Loucy (cell line): ENCODE data around the gene AUP1.

Source experiments
- H2AFZ ChIP-seq: fragments of 200-600 bp; sonication (generic); 2 replicates; pipeline ENCODE4 v1.6.0; 2016; ENCODE audit warnings: antibody characterized with exemption, mild to moderate bottlenecking, low read length, moderate library complexity
- H3F3A ChIP-seq: fragments of 200-600 bp; 2 replicates; pipeline ENCODE4 v1.6.0; 2016; ENCODE audit warnings: antibody characterized with exemption, low read depth, mild to moderate bottlenecking
- H3K27me3 ChIP-seq: fragments of 200-600 bp; sonication (generic); 2 replicates; pipeline ENCODE4 v1.6.1; 2014; ENCODE audit warnings: low read length, mild to moderate bottlenecking; ENCODE audit not compliant: insufficient read depth, poor library complexity, severe bottlenecking
- H3K36me3 ChIP-seq: fragments of 200-600 bp; sonication (generic); 2 replicates; pipeline ENCODE4 v1.6.1; 2016; ENCODE audit warnings: low read length; ENCODE audit not compliant: insufficient read depth
- H3K4me1 ChIP-seq: fragments of 200-600 bp; sonication (generic); 2 replicates; pipeline ENCODE4 v1.5.1; 2014; ENCODE audit warnings: low read length, mild to moderate bottlenecking; ENCODE audit not compliant: insufficient read depth, poor library complexity, severe bottlenecking
- H3K4me2 ChIP-seq: fragments of 200-600 bp; sonication (generic); 2 replicates; pipeline ENCODE4 v1.6.0; 2014; ENCODE audit warnings: antibody characterized with exemption, low read length, low read depth, mild to moderate bottlenecking; ENCODE audit not compliant: poor library complexity, severe bottlenecking
- H3K4me3 ChIP-seq: fragments of 200-600 bp; sonication (generic); 2 replicates; pipeline ENCODE4 v1.5.1; 2014; ENCODE audit warnings: low read length, mild to moderate bottlenecking, mixed read lengths; ENCODE audit not compliant: poor library complexity, severe bottlenecking
- H3K79me2 ChIP-seq: fragments of 200-600 bp; sonication (generic); 2 replicates; pipeline ENCODE4 v1.6.1; 2014; ENCODE audit warnings: low read length; ENCODE audit not compliant: insufficient read depth
- H3K9ac ChIP-seq: fragments of 200-600 bp; sonication (generic); 2 replicates; pipeline ENCODE4 v1.6.0; 2014; ENCODE audit warnings: mild to moderate bottlenecking, low read depth, low read length, moderate library complexity; ENCODE audit not compliant: poor library complexity, severe bottlenecking
- H3K9me2 ChIP-seq: fragments of 200-600 bp; sonication (generic); replicated peaks from 2 replicates; pipeline ENCODE4 v1.6.1; 2016; ENCODE audit warnings: low read depth, low read length, mixed read lengths
- H3K9me3 ChIP-seq: fragments of 200-600 bp; sonication (generic); 2 replicates; pipeline ENCODE4 v1.6.1; 2014; ENCODE audit warnings: mild to moderate bottlenecking, antibody characterized with exemption, low read length, low read depth; ENCODE audit not compliant: insufficient read depth
- H4K20me1 ChIP-seq: fragments of 200-600 bp; sonication (generic); 2 replicates; pipeline ENCODE4 v1.6.0; 2014; ENCODE audit warnings: antibody characterized with exemption, low read length, mild to moderate bottlenecking; ENCODE audit not compliant: insufficient read depth, poor library complexity, severe bottlenecking
- EZH2phosphoT487 ChIP-seq: fragments of 200-600 bp; IDR thresholded peaks from 2 replicates; pipeline ENCODE4 v1.6.1; 2018; ENCODE audit warnings: antibody characterized with exemption, mild to moderate bottlenecking, moderate library complexity, borderline replicate concordance
- TF ChIP-seq, protein P1 (sequence below): fragments of 200-600 bp; sonication (generic); conservative IDR thresholded peaks from 2 replicates; pipeline ENCODE4 v1.5.1; 2014; ENCODE audit warnings: mild to moderate bottlenecking, antibody characterized with exemption, low read length

AUP1 gene

GRCh38 chr2:74535440-74535965, 6.0 kb upstream of the AUP1 start:
- Histone ChIP-seq H3K79me2 (peaks cover 16% of the 10 kb centered on the region), H3K36me3 (peaks cover 3% of the 10 kb centered on the region; the same call in 1 of the 2 replicates), H3K9me3 (no peaks in the 10 kb centered on the region), H3K9ac (no peak overlapping the region), H2AFZ (no peak overlapping the region), H4K20me1 (peaks cover 4% of the 10 kb centered on the region), H3K4me2 (no peak overlapping the region), H3K4me1 (peaks cover 16% of the 10 kb centered on the region), H3K4me3 (no peak overlapping the region), H3K9me2 (no peaks in the 10 kb centered on the region), H3F3A (no peaks in the 10 kb centered on the region), H3K27me3 (no peaks in the 10 kb centered on the region)
- TF ChIP-seq EZH2phosphoT487, result no peak
- TF ChIP-seq, protein P1, sequence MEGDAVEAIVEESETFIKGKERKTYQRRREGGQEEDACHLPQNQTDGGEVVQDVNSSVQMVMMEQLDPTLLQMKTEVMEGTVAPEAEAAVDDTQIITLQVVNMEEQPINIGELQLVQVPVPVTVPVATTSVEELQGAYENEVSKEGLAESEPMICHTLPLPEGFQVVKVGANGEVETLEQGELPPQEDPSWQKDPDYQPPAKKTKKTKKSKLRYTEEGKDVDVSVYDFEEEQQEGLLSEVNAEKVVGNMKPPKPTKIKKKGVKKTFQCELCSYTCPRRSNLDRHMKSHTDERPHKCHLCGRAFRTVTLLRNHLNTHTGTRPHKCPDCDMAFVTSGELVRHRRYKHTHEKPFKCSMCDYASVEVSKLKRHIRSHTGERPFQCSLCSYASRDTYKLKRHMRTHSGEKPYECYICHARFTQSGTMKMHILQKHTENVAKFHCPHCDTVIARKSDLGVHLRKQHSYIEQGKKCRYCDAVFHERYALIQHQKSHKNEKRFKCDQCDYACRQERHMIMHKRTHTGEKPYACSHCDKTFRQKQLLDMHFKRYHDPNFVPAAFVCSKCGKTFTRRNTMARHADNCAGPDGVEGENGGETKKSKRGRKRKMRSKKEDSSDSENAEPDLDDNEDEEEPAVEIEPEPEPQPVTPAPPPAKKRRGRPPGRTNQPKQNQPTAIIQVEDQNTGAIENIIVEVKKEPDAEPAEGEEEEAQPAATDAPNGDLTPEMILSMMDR, result no peak

GRCh38 chr2:74534411-74534810, 4.9 kb upstream of the AUP1 start:
- H3K4me1 ChIP-seq, result peaks cover 16% of the 10 kb centered on the region
- H3F3A ChIP-seq, result no peaks in the 10 kb centered on the region
- TF ChIP-seq, protein P1, result no peak
- peaks cover 4% of the 10 kb centered on the region for H4K20me1 ChIP-seq
- no peak overlapping the region for H3K4me2 ChIP-seq
- H3K27me3 ChIP-seq, result peaks cover 4% of the 10 kb centered on the region
- no peak overlapping the region for H2AFZ ChIP-seq
- no peak overlapping the region for H3K4me3 ChIP-seq
- H3K9me2 ChIP-seq, result no peaks in the 10 kb centered on the region
- no peak overlapping the region for H3K9ac ChIP-seq
- no peaks in the 10 kb centered on the region for H3K9me3 ChIP-seq
- H3K36me3 ChIP-seq, result peaks cover 3% of the 10 kb centered on the region; the same call in 1 of the 2 replicates
- H3K79me2 ChIP-seq, result peaks cover 24% of the 10 kb centered on the region

DNA sequence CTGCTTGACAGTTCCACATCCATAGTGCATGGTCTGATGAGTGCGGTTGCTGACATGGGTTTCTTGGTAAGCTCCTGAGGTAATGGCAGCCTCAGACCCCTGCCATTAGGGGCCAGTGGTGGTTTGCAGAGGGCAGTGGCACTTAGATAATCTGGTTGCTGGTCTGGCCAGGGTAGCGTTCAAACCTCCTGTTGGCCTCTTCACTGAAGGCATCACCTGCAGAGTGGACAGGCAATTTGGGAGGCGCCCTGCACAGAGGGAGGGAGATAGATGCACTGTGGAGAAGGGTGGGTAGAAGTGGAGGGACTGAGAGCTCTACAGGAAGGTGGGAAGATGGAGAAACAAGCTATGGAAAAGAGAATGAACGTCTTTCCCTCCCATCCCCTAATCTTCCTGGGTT, 4.0 kb upstream of the AUP1 start:
- Histone ChIP-seq H3K4me2 (no peak overlapping the region), H3K9me2 (no peaks in the 10 kb centered on the region), H3K36me3 (peaks cover 3% of the 10 kb centered on the region; the same call in 1 of the 2 replicates), H3K9me3 (no peaks in the 10 kb centered on the region), H3K4me3 (no peak overlapping the region), H3K9ac (no peak overlapping the region), H2AFZ (no peak overlapping the region), H3K27me3 (peaks cover 4% of the 10 kb centered on the region), H3K79me2 (peaks cover 34% of the 10 kb centered on the region), H3F3A (no peaks in the 10 kb centered on the region), H3K4me1 (peaks cover 18% of the 10 kb centered on the region), H4K20me1 (peaks cover 11% of the 10 kb centered on the region)
- TF ChIP-seq EZH2phosphoT487, result no peak
- TF ChIP-seq, protein P1, result no peak
